ENCODE data around the gene TMEM9.

- no peak for TF ChIP-seq EZH2 (IDR thresholded peaks at IDR 0.05)
- no peak for TF ChIP-seq POLR2AphosphoS5 (IDR thresholded peaks at IDR 0.05; ENCODE audit: borderline replicate concordance, low read depth, low read length)
- TF ChIP-seq FOXP2 (optimal IDR thresholded peaks at IDR 0.05; ENCODE audit: control extremely low read depth, extremely low read length, insufficient read depth), result no peak
Measured at GRCh38 chr1:201085902-201086735, 68.2 kb downstream of the TMEM9 start.

Measured in SK-N-MC (cell line).